Upper lobe of right lung (tissue), 1 donor: ENCODE data around the gene FAM168B. TPM values are rescaled to one million over a fixed set of nuclear protein-coding genes. Genes with fewer than 3 reads are reported as not detected.
"Not testable (repeated sequence)": the region's sequence is repeated elsewhere in the genome, so short reads cannot be mapped to it uniquely, and the experiment has no call there.

Experiments used
- ATAC-seq: fragments of 200-7000 bp; cut with Tn5 transposase; one replicate; pipeline ENCODE4 v1.9.1; 2020; ENCODE audit warnings: mild to moderate bottlenecking, moderate library complexity
- DNase-seq: peaks from one replicate; pipeline ENCODE4 v3.0.0-alpha.2; 2020
- H3K27ac ChIP-seq: fragments of 200-600 bp; one replicate; pipeline ENCODE4 v1.8.0; 2022
- H3K27me3 ChIP-seq: fragments of 200-600 bp; one replicate; pipeline ENCODE4 v1.8.0; 2022; ENCODE audit warnings: mild to moderate bottlenecking
- H3K36me3 ChIP-seq: fragments of 200-600 bp; one replicate; pipeline ENCODE4 v1.8.0; 2022
- H3K4me1 ChIP-seq: fragments of 200-600 bp; one replicate; pipeline ENCODE4 v1.8.0; 2022
- H3K4me3 ChIP-seq: fragments of 200-600 bp; one replicate; pipeline ENCODE4 v1.8.0; 2022; ENCODE audit warnings: mild to moderate bottlenecking
- H3K9me3 ChIP-seq: fragments of 200-600 bp; one replicate; pipeline ENCODE4 v1.8.0; 2022
- CTCF ChIP-seq: fragments of 200-600 bp; IDR thresholded peaks from one replicate; pipeline ENCODE4 v1.8.0; 2022; ENCODE audit warnings: antibody characterized with exemption
- intact Hi-C: fragments of 100-400 bp; cut with DNase I; formaldehyde crosslinking; loops from one replicate; pipeline ENCODE4 v1.11.0; 2022
- total RNA-seq: library from RNA; stranded (reverse); fragmentation: NEBNext Ultra II Directional; extraction: Animal tissue kit (Norgen Biotek cat#: 25700); gene quantifications from one replicate; pipeline ENCODE4 v1.2.1, GENCODE V29; 2021
- donor health status: DM: no; HTN: yes; CAD: no; lungs with severe emphysema.

The FAM168B gene
- total RNA-seq, 1 donor from 2014 or later: 77.8 TPM

- Histone ChIP-seq H3K27ac (no peak overlapping the region), H3K4me1 (no peaks in the 10 kb centered on the region), H3K4me3 (no peak overlapping the region), H3K9me3 (no peaks in the 10 kb centered on the region), H3K27me3 (no peaks in the 10 kb centered on the region), H3K36me3 (peaks cover 36% of the 10 kb centered on the region)
- DNase-seq: no peak
- ATAC-seq: no peak
- TF ChIP-seq CTCF: no peak
- intact Hi-C loops: no loop called here
Observed at GRCh38 chr2:131121464-131121863, 28.2 kb upstream of the FAM168B start.

GRCh38 chr2:131120815-131121317 is 27.6 kb upstream of the FAM168B start:
- DNase-seq: no peak
- Histone ChIP-seq H3K27ac (no peak overlapping the region), H3K4me3 (no peak overlapping the region), H3K36me3 (peaks cover 30% of the 10 kb centered on the region), H3K4me1 (no peaks in the 10 kb centered on the region), H3K9me3 (no peaks in the 10 kb centered on the region), H3K27me3 (no peaks in the 10 kb centered on the region)
- no peak for ATAC-seq
- TF ChIP-seq CTCF: no peak
- intact Hi-C loops: no loop called here

GRCh38 chr2:131115752-131116151 is 22.5 kb upstream of the FAM168B start:
- no peak for TF ChIP-seq CTCF
- H3K27ac ChIP-seq: no peak overlapping the region
- no peaks in the 10 kb centered on the region for H3K27me3 ChIP-seq
- DNase-seq (no peak), ATAC-seq (no peak)
- no peaks in the 10 kb centered on the region for H3K36me3 ChIP-seq
- peaks cover 9% of the 10 kb centered on the region for H3K4me1 ChIP-seq
- no peak overlapping the region for H3K4me3 ChIP-seq
- intact Hi-C loops: no loop called here
- no peaks in the 10 kb centered on the region for H3K9me3 ChIP-seq

DNA sequence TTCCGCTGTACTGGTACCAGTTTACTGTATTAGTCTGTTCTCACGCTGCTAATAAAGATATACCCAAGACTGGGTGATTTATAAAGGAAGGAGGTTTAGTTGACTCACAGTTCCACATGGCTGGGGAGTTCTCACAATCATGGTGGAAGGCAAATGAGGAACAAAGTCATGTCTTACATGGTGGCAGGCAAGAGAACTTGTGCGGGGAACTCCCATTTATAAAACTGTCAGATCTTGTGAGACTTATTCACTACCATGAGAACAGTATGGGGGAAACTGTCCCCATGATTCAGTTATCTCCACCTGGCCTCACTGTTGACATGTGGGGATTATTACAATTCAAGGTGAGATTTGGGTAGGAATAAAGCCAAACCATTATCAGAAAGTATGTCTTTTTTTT is 21.7 kb upstream of the FAM168B start:
- H3K9me3 ChIP-seq, DNase-seq, H3K4me3 ChIP-seq, H3K27me3 ChIP-seq, H3K36me3 ChIP-seq, H3K4me1 ChIP-seq, intact Hi-C loops, H3K27ac ChIP-seq, ATAC-seq: not testable (repeated sequence)

DNA sequence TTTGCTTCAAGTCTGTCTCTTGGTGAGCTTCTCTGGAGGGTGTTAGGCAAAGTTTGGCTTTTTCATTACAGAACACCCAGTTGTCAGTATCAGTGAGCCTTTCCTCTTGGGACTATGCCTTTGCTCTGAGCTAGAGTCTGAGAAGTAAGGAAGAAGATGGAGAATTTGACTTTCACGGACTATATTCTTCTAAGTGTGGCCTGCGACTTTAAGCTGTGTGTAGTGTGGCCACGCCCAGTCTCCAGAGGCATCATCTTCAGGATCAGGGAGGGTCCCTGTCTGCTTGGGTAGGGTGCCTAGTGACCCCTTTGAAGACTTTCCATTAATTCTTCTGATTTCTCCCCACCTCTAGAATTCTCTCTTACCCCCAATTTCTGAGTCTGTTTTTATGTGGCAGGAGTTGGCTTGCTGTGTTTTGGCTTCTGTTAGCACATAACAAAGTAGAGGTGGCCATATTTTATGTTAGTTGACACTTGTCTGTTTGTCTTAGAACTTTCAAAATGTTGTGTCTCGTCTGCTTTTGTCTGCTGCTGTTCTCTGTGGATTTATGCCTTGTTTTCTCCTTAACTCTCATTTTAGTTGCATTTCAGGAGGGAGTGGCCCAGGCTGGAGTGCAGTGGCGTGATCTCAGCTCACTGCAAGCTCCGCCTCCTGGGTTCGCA is 20.4 kb upstream of the FAM168B start:
- Histone ChIP-seq H3K4me3 (no peak overlapping the region), H3K9me3 (no peaks in the 10 kb centered on the region), H3K4me1 (peaks cover 9% of the 10 kb centered on the region), H3K27me3 (no peaks in the 10 kb centered on the region), H3K27ac (no peak overlapping the region), H3K36me3 (no peaks in the 10 kb centered on the region)
- intact Hi-C loops: no loop called here
- ATAC-seq (no peak), DNase-seq (no peak)
- no peak for TF ChIP-seq CTCF

DNA sequence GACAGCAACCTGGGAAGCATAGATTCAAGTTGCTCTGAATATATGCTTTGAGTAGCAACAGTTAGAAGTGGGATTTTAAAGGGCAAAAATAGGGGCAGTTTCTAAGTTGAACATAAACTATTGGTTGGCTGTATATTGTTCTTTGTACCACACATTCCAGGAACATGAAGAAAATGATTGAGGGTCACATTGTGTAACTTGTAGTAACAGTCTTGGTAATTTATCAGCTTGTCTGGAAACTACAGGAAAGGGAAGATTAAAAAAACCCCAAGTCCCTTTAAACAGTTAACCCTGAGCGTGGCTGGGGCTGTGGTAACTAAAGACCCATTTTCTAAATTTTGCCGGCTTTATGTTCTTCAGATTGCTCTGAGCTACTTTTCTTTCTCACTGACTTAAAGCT is 19.3 kb upstream of the FAM168B start:
- Histone ChIP-seq H3K4me1 (peaks cover 10% of the 10 kb centered on the region), H3K4me3 (no peak overlapping the region), H3K36me3 (no peaks in the 10 kb centered on the region), H3K9me3 (no peaks in the 10 kb centered on the region), H3K27me3 (no peaks in the 10 kb centered on the region), H3K27ac (no peak overlapping the region)
- intact Hi-C loops: no loop called here
- DNase-seq (no peak), ATAC-seq (no peak)
- no peak for TF ChIP-seq CTCF
